SK-N-SH treated with all-trans-retinoic acid at 6 μM for 48 hours (cell line): Measurements from ENCODE around the gene ZFP36.
"Not testable (repeated sequence)": the region's sequence is repeated elsewhere in the genome, so short reads cannot be mapped to it uniquely, and the experiment has no call there.

Experiments used
- ARNTL ChIP-seq: fragments of 450-650 bp; formaldehyde crosslinking; IDR thresholded peaks from 2 replicates; pipeline ENCODE4 v1.5.0; 2020; ENCODE audit warnings: low read depth, mild to moderate bottlenecking, moderate library complexity, borderline replicate concordance
- CSDC2 ChIP-seq: fragments of 250-450 bp; sonication (Bioruptor Pico); IDR thresholded peaks from 2 replicates; pipeline ENCODE4 v1.5.0; 2020; ENCODE audit warnings: mild to moderate bottlenecking, moderate library complexity
- CSRNP3 ChIP-seq: fragments of 250-450 bp; sonication (Bioruptor Pico); IDR thresholded peaks from 2 replicates; pipeline ENCODE4 v1.5.1; 2021; ENCODE audit warnings: mild to moderate bottlenecking, moderate library complexity
- GLIS3 ChIP-seq: fragments of 250-450 bp; sonication (Bioruptor Pico); IDR thresholded peaks from 2 replicates; pipeline ENCODE4 v1.5.0; 2020; ENCODE audit warnings: mild to moderate bottlenecking, moderate library complexity
- RARB ChIP-seq: fragments of 250-450 bp; sonication (Bioruptor Pico); IDR thresholded peaks from 2 replicates; pipeline ENCODE4 v1.8.0; 2021; ENCODE audit warnings: mild to moderate bottlenecking, moderate library complexity
- TCF4 ChIP-seq: fragments of 250-450 bp; sonication (Bioruptor Pico); IDR thresholded peaks from 2 replicates; pipeline ENCODE4 v1.8.0; 2021; ENCODE audit warnings: mild to moderate bottlenecking, moderate library complexity, borderline replicate concordance
- ZFP3 ChIP-seq: fragments of 250-450 bp; sonication (Bioruptor Pico); IDR thresholded peaks from 2 replicates; pipeline ENCODE4 v1.5.0; 2020; ENCODE audit warnings: mild to moderate bottlenecking, moderate library complexity
- ZFP30 ChIP-seq: fragments of 450-650 bp; formaldehyde crosslinking; IDR thresholded peaks from 2 replicates; pipeline ENCODE4 v1.5.0; 2022; ENCODE audit warnings: mild to moderate bottlenecking, moderate library complexity
- ZNF70 ChIP-seq: fragments of 450-650 bp; formaldehyde crosslinking; IDR thresholded peaks from 2 replicates; pipeline ENCODE4 v1.5.0; 2020; ENCODE audit warnings: mild to moderate bottlenecking, moderate library complexity
- ZNF8 ChIP-seq: fragments of 450-650 bp; formaldehyde crosslinking; IDR thresholded peaks from 2 replicates; pipeline ENCODE4 v1.5.0; 2020; ENCODE audit warnings: mild to moderate bottlenecking, moderate library complexity
- TF ChIP-seq, protein P1 (sequence below): fragments of 250-450 bp; sonication (Bioruptor Pico); IDR thresholded peaks from 2 replicates; pipeline ENCODE4 v1.8.0; 2021; ENCODE audit warnings: low read depth, mild to moderate bottlenecking, moderate library complexity, borderline replicate concordance
- TF ChIP-seq, protein P2 (sequence below): fragments of 250-450 bp; sonication (Bioruptor Pico); IDR thresholded peaks from 2 replicates; pipeline ENCODE4 v1.8.0; 2020; ENCODE audit warnings: mild to moderate bottlenecking, moderate library complexity, borderline replicate concordance
- TF ChIP-seq, protein P3 (sequence below): fragments of 250-450 bp; sonication (Bioruptor Pico); IDR thresholded peaks from 2 replicates; pipeline ENCODE4 v1.5.0; 2020; ENCODE audit warnings: mild to moderate bottlenecking, moderate library complexity

- TF ChIP-seq, protein P1, sequence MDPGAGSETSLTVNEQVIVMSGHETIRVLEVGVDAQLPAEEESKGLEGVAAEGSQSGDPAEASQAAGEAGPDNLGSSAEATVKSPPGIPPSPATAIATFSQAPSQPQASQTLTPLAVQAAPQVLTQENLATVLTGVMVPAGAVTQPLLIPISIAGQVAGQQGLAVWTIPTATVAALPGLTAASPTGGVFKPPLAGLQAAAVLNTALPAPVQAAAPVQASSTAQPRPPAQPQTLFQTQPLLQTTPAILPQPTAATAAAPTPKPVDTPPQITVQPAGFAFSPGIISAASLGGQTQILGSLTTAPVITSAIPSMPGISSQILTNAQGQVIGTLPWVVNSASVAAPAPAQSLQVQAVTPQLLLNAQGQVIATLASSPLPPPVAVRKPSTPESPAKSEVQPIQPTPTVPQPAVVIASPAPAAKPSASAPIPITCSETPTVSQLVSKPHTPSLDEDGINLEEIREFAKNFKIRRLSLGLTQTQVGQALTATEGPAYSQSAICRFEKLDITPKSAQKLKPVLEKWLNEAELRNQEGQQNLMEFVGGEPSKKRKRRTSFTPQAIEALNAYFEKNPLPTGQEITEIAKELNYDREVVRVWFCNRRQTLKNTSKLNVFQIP (CRISPR knock-in tag) = not testable (repeated sequence)
- not testable (repeated sequence) for TF ChIP-seq CSDC2 (CRISPR knock-in tag); ZFP3 (CRISPR knock-in tag); GLIS3 (CRISPR knock-in tag); TCF4; CSRNP3; ZNF70 (CRISPR knock-in tag); ZFP30 (CRISPR knock-in tag); ZNF8; RARB (CRISPR knock-in tag); ARNTL (CRISPR knock-in tag)
- TF ChIP-seq, protein P2, sequence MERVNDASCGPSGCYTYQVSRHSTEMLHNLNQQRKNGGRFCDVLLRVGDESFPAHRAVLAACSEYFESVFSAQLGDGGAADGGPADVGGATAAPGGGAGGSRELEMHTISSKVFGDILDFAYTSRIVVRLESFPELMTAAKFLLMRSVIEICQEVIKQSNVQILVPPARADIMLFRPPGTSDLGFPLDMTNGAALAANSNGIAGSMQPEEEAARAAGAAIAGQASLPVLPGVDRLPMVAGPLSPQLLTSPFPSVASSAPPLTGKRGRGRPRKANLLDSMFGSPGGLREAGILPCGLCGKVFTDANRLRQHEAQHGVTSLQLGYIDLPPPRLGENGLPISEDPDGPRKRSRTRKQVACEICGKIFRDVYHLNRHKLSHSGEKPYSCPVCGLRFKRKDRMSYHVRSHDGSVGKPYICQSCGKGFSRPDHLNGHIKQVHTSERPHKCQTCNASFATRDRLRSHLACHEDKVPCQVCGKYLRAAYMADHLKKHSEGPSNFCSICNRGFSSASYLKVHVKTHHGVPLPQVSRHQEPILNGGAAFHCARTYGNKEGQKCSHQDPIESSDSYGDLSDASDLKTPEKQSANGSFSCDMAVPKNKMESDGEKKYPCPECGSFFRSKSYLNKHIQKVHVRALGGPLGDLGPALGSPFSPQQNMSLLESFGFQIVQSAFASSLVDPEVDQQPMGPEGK (CRISPR knock-in tag) = not testable (repeated sequence)
- TF ChIP-seq, protein P3, sequence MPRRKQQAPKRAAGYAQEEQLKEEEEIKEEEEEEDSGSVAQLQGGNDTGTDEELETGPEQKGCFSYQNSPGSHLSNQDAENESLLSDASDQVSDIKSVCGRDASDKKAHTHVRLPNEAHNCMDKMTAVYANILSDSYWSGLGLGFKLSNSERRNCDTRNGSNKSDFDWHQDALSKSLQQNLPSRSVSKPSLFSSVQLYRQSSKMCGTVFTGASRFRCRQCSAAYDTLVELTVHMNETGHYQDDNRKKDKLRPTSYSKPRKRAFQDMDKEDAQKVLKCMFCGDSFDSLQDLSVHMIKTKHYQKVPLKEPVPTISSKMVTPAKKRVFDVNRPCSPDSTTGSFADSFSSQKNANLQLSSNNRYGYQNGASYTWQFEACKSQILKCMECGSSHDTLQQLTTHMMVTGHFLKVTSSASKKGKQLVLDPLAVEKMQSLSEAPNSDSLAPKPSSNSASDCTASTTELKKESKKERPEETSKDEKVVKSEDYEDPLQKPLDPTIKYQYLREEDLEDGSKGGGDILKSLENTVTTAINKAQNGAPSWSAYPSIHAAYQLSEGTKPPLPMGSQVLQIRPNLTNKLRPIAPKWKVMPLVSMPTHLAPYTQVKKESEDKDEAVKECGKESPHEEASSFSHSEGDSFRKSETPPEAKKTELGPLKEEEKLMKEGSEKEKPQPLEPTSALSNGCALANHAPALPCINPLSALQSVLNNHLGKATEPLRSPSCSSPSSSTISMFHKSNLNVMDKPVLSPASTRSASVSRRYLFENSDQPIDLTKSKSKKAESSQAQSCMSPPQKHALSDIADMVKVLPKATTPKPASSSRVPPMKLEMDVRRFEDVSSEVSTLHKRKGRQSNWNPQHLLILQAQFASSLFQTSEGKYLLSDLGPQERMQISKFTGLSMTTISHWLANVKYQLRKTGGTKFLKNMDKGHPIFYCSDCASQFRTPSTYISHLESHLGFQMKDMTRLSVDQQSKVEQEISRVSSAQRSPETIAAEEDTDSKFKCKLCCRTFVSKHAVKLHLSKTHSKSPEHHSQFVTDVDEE (CRISPR knock-in tag) = not testable (repeated sequence)
Measured at GRCh38 chr19:39451257-39451656, 44.6 kb downstream of the ZFP36 start.
